GM20000 (cell line): Measurements from ENCODE around the gene COX18.

ENCODE experiments used
- DNase-seq: peaks from one replicate; pipeline ENCODE4 v3.0.0; 2012; ENCODE audit warnings: low spot score
- TF ChIP-seq, protein P1 (sequence below): IDR thresholded peaks from 2 replicates; pipeline ENCODE4 v1.5.1; 2012; ENCODE audit warnings: mild to moderate bottlenecking, control low read depth; ENCODE audit errors: extremely low read depth, missing control alignments

COX18 gene, protein sequence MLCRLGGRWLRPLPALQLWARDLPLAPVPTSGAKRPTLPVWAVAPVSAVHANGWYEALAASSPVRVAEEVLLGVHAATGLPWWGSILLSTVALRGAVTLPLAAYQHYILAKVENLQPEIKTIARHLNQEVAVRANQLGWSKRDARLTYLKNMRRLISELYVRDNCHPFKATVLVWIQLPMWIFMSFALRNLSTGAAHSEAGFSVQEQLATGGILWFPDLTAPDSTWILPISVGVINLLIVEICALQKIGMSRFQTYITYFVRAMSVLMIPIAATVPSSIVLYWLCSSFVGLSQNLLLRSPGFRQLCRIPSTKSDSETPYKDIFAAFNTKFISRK

DNA sequence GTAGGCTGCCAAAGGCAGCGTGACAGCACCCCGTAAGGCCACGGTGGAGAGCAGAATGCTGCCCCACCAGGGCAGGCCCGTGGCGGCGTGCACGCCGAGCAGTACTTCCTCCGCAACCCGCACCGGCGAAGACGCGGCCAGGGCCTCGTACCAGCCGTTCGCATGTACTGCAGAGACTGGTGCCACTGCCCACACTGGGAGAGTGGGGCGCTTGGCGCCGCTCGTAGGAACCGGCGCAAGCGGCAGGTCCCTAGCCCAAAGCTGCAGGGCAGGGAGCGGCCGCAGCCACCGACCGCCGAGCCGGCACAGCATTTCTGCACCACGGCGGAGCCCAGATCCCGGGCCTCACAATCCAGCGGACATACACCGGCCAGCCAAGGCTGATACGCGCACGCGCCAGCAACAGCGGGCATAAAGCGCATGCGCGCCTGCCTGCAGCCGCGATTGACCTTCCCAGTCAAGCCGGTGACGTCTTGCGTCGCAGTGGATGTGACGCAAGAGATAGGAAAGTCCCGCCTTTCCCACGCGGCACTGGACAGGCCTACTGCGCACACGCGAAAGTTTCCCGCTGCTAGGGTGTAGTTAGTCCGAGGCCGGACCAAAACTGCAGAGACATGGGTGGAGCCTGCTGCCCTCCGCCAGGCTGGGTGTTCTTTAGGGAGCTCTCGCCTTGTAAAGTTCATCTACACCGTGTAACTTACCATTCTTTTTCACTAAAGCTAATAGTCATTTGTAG, at the start of gene COX18:
Gene COX18 (minus strand): TSS at position 379 of the 736 bp plus-strand sequence. CDS start 67 bp downstream, at position 312.
- peak; percentile 88 for DNase-seq
- TF ChIP-seq, protein P1, sequence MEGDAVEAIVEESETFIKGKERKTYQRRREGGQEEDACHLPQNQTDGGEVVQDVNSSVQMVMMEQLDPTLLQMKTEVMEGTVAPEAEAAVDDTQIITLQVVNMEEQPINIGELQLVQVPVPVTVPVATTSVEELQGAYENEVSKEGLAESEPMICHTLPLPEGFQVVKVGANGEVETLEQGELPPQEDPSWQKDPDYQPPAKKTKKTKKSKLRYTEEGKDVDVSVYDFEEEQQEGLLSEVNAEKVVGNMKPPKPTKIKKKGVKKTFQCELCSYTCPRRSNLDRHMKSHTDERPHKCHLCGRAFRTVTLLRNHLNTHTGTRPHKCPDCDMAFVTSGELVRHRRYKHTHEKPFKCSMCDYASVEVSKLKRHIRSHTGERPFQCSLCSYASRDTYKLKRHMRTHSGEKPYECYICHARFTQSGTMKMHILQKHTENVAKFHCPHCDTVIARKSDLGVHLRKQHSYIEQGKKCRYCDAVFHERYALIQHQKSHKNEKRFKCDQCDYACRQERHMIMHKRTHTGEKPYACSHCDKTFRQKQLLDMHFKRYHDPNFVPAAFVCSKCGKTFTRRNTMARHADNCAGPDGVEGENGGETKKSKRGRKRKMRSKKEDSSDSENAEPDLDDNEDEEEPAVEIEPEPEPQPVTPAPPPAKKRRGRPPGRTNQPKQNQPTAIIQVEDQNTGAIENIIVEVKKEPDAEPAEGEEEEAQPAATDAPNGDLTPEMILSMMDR = no peak

DNA sequence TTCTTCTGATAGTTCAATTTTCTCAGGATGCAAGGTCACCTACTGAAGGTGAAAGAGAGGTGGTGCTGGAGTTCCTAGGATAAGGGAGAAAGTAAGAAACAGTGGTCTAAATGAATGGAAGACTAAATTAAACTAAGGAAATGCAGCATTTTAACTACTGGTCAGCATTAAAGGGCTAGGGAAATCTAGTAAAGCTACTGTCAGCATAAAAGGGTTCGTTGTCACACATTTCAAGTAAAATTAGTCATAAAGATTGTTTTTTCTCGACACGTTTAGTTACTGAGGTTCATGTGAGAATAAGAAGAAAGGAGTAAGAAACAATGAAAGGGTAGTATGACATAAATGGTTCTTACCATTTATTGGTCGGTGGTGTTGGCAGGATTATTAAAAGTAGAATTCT, 40.0 kb upstream of the COX18 start:
- TF ChIP-seq, protein P1 = no peak
- no peak for DNase-seq

DNA sequence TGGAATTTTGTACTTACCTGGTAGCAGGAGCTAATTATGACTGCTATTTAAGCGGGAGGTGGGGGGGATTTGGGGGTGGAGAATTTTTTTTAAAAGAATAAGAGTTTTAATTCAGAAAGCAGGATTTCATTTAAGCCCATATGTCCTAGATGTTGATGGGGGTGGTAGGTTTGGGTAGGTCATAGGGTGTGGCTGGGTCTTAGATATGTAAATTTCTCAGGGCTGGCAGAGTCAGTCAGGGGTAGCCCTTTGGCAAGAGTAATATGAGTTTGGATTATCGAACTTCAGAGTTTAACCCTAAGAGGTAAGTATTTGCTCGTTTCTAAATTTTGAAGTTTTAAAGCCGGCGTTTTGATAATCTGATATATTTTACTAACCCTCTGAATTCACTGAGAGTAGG, 35.2 kb upstream of the COX18 start:
- TF ChIP-seq, protein P1 = no peak

DNA sequence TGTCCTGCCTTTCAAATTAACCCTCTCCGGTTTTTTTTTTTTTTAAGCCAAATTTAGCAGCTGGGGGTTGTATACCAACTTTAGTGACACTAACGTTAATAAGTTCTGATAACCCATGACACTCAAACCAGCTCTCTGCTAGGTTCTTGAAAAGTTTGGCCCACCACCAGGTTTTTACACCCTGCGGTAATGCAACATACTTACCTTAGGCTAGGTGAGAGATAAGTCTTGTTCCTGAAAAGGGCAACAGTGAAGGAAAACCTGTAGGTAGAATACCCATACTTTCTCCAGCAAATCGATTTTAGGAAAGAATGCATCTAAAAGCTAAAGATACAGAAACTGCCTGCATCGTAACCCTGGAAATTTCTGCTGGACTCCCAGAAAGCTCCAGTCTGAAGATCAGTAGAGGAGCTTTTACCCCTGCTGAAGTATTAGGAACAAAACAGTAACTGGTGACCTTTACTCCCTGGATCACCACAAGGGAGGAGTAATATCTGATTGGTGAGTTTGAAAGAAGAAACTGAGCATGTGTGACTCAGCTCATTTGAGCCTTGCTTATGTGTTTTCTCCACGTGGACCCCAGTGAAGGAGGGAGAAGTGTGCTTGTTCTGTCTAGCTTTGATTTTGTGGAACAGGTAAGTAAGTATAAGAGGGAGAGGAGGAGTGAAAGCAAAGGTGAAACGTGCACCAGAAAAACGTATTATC, 34.4 kb upstream of the COX18 start:
- DNase-seq = no peak
- TF ChIP-seq, protein P1 = no peak

More for the DNA sequence above, 35.2 kb upstream of the COX18 start:
- DNase-seq = no peak

DNA sequence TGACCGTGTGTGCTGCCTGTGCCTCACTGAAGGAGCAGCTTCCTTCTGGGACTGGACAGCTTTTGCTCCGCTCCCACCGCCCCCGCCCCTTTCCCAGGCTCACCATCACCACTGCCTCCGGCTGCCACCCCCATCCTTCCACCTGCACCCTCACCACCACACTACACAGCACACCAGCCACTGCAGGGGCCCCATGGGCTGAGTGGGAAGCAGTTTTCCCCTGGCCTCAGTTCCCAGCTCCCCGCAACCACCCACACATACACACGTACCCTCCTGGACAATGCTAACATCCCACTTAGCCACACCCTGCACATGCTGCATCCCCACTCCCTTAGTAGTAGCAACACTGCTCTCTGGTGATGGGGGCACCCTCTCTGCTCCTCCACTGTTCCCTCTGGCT, 29.6 kb upstream of the COX18 start:
- TF ChIP-seq, protein P1 = no peak
- no peak for DNase-seq

DNA sequence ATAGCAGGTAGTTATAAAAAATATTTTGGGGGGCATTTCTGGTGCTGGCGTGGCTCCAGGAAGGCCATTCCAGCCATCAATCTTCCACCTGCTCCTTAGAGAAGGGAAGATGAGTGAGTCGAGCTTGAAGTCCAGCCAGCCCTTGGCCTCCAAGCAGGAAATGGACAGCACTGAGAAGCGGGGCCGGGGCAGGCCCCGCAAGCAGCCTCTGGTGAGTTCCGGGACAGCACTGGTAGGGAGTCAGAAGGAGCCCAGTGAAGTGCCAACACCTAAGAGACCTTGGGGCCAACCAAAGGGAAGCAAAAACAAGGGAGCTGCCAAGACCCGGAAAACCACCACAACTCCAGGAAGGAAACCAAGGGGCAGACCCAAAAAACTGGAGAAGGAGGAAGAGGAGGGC, 29.2 kb upstream of the COX18 start:
- TF ChIP-seq, protein P1 = no peak
- DNase-seq = no peak

DNA sequence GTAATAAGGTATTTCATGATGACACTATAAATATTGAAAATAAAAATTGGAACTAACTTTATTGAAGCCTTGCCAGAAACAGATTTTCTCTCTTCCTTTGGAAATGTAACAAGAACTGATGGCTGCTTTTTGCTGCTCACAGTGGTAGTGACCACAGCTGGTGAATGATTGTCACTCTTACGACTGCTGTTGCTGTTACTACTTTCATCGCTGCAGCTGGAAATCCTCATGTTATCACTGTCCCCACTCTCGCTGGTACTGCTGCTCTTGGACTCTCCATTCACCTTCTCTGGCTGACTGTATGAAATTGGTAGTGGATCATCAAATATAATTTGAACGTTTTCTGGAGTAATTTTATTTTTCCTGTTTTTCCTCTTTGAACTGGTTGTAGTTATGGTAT, 28.5 kb upstream of the COX18 start:
- DNase-seq = no peak
- TF ChIP-seq, protein P1 = no peak
